Anterior cingulate cortex (tissue), 58 donors: ENCODE data around the gene FOXG1.

Source experiments
- DNase-seq, 58 donors: peaks; one replicate each; lab custom pipeline; 2025; lab: John Stamatoyannopoulos, UW

The FOXG1 gene

GRCh38 chr14:28774764-28775735, 8.5 kb downstream of the FOXG1 start:
- peak in 2 of 58 donors; percentile 56 to 58 for DNase-seq

GRCh38 chr14:28776482-28777266, 10.1 kb downstream of the FOXG1 start:
- no peak for DNase-seq

GRCh38 chr14:28777471-28778137, 11.0 kb downstream of the FOXG1 start:
- peak in 4 of 58 donors; percentile 21 to 44 (median 24) for DNase-seq

- DNase-seq, result peak in 1 of 58 donors; percentile 24
These were observed 11.8 kb downstream of the FOXG1 start for GRCh38 chr14:28778138-28779117.

GRCh38 chr14:28779456-28779855, 12.9 kb downstream of the FOXG1 start:
- DNase-seq, result no peak

- DNase-seq, result peak in 4 of 58 donors; percentile 12 to 40 (median 20)
These were observed 14.5 kb downstream of the FOXG1 start for GRCh38 chr14:28780843-28781820.

- no peak for DNase-seq
These were observed 15.7 kb downstream of the FOXG1 start for GRCh38 chr14:28782301-28782700.

GRCh38 chr14:28783664-28784063, 17.1 kb downstream of the FOXG1 start:
- DNase-seq, result no peak

GRCh38 chr14:28784096-28785048, 17.8 kb downstream of the FOXG1 start:
- peak in 3 of 58 donors; percentile 30 to 42 (median 41) for DNase-seq

GRCh38 chr14:28785096-28785952, 18.7 kb downstream of the FOXG1 start:
- peak in 37 of 58 donors; percentile 22 to 79 (median 53) for DNase-seq

GRCh38 chr14:28807518-28807917, 40.9 kb downstream of the FOXG1 start:
- no peak for DNase-seq

GRCh38 chr14:28813810-28814209, 47.2 kb downstream of the FOXG1 start:
- DNase-seq, result no peak
